NCI-H187 treated with DMSO at 0.1 percent for 48 hours (cell line): Measurements from ENCODE around the gene PLLP.

Experiments used
- DNase-seq: peaks from one replicate; lab custom pipeline; 2025; lab: John Stamatoyannopoulos, UW

PLLP gene

DNA sequence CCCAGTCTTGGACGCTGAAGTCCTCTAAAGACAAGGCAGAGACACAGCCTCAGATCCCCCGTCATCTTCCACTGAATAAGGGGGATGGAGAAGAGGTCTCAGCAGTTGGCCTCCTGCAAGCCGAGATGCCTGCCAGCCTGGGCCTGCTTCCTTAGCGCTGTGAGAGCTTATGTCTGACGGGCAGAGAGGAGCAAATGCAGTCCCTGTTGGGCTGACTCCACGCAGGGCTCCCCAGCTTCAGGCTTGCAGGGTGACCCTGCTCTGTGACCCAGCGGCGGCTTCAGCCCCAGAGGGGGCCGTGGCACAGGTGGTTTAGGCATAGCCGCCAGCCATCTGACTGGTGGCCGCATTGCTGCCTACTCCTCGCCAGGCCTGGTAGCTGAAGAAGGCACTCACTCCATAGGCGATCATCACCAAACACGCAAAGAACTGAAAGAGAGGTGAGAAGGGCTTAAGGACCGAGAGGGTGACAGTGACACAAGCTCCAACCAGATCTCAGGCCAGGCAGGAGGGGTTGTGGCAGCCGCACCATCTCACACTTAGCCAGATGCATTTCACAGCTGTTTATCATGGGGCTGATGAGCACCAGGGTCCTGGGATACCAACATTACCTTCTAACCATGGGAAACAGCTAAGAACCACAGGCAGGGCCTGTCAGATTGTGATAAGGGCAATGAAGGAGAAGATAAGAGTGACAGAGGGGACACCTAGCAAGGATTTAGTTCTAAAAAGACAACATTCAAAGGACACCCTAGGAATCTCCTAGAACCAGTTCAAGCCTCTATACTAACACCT, 27.7 kb downstream of the PLLP start:
- DNase-seq, result no peak

DNA sequence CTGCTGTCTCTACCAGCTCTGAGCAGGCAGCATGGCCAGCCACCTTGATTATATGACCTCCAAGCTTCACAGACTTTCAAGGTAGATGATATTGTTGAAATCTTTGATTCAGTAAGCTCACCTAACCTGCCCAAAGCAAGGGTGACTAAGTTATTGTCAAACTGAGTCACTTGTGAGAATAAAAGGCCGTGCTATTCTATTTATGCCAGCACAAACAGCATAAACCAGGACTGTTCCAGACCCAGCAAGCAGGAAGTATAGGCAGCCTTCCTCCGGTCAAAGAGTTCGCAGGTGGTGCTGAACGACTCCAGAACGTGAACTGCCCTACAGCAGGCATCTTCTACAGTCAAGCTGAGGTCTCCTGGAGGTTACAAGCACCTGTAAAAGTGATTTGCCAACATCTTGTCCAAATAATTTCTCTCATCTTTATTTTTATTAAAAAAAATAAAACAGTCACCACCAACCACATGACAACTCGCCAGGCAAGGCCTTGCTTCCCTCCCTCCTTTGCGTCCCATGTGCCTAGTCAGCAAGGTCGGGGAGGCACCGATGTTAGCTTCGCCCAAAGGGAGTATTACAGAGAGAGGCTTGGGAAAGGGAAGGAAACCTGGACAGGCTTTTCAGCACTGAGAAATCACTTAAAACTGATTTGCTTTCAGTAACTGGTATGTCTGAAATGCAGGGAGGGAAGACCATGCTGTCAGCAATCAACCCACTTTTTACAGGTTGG, 28.6 kb downstream of the PLLP start:
- DNase-seq, result no peak

DNA sequence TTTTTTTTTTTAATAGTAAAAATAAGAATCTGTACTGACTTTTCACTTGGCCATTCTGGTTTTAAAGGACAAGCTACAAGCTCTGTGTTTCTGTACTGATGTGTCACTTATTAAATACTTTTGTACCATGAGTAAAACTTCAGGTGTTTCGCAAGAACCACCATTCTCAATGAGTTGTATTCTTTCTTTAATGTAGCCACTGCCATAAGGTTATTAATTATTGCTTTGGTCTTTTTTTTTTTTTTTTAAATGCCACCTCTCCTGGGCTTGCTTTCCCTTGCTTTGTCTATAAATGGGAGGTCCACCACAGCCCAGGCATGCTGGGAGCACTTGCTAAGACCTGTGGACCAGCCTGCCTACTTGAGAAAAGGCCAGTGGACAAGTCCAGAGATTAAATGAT, 31.0 kb downstream of the PLLP start:
- DNase-seq, result no peak

DNA sequence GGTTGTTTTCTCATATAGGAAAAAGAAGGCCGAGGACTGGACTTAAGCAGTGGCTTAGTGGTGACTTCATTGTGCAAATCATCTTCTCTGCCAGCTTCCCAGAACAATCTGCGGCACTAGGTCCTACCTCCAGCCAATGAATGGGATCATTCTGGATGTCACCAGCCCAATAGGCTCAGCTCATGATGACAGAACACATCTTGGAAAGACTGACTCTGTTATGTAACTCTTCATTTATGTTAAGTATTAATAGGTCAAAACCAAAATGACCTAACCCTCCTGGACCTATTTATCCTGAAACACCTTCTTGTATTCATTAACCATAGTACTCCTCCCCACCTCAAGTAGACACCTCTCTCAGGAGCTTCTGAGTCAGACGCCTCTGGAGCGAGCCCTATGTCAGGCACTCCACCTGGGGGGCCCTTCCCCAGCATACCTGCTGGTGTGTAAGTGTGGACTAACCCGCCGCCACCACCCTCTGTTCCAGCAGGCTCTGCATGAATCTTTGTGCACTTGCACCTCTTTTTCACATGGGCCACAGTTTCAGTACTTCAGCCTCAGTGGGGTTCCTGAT, 32.2 kb downstream of the PLLP start:
- no peak for DNase-seq

DNA sequence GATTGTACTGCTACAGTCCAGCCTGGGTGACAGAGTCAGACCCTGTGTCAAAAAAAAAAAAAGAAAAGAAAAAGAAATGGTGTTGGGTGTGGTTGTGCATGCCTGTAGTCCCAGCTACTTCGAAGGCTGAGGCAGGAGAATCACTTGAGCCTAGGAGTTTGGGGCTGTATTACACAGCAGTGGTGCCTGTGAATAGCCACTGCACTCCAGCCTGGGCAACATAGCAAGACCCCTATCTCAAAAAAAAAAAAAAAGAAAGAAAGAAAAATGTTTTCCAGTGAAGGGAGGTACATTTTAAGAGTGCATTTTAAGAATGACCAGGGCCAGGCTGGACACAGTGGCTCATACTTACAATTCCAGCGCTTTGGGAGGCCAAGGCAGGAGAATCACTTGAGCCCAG, 33.1 kb downstream of the PLLP start:
- DNase-seq, result no peak

DNA sequence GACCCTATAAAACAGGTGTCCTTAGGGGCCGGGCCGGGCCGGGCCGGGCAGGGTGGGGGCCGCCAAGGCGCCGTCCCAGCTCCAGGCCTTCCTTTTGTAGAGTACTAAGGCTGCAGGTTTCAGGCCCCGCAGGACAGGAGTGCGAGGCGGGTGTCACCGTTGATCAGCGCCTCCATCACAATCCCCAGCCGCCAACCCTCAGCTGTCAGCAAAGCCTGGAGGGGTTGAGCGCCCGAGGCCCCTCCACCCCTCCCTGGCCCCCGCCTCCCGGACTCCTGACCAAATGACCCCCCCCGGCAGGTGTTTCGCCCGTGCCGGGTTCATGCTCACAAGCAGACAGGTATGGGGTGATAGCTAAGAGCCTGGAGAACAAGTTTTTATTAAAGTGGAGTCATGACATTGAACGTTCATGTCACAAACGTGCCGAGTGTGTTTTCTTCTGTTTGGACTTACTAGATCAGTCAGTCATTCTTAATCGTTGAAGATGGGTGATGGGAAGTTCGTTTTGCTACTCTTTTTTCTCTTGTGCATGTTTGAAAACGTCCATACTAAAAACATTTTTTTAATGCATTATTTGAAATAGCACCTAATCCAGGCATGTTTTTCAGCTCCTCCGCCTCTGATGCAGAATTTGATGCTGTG, 38.9 kb downstream of the PLLP start:
- no peak for DNase-seq

DNA sequence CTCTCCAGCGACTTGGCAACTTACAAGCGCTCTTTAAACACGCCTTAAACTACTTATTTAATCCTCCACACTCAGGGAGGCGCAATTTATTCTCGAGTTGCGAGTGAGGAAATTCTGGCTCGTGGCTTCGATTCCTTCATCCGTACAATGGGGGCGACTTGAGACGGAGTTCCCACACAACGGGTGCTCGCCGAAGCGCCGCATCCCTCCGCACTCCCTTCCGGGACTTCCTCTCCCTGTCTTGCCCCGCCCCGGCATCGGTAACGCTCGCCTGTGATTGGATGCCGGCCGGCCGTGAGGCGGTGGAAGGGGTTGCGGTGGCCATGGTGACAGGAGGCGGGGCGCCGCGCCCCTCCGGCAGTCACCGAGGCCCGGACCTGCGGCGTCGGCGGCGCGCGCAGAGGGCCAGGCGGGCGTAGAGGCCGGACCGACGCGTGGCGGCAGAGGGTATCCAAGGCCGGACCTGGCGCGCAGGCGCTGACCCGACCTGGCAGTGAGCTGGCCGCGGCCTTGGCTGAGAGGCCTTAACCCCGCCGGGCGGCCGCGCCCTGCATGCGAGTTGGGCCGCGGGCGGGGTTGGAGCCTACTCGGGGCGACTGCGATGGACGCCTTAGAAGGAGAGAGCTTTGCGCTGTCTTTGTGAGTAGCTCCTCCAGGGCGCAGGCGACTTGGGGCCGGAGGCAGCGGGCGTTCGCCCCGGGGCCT, 39.6 kb downstream of the PLLP start, which contains the start of gene ARL2BP:
ARL2BP (plus strand) TSS at position 493 of the 705 bp plus-strand sequence; CDS start at position 602, 109 bp downstream.
- DNase-seq, result peak; percentile 48

DNA sequence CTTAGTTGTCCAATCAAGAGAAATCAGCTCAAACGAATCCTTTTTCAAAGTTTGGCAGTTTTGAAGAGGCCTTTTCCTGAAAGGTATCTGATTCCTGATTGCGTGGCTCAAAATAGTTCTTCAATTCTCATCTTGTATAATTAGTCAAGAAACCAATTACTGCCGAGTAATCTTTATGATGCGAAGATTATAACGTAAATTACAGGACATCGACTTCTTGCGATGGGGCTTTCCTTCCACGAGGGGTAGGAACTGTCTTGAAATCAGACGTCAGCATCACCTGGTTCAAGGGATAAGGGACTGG, 40.1 kb downstream of the PLLP start:
- no peak for DNase-seq

DNA sequence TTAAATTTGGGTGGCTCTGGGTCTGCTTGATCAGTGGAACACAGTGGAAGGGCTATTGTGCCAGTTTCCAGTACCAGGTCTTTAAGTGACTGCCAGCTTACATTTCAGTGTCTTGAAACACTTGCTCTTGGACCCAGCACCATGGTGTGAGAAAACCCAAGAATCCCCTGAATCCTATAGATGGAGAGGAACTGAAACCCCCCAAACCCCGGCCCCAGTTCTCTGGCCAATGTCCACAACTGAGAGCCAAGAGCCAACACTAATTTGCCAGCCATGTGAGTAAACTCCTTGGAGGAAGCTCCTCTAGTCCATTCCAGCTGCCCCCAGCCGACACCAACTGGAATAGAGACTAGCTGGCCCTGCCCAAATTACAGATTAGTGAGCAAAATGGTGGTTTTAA, 41.8 kb downstream of the PLLP start:
- DNase-seq, result no peak

DNA sequence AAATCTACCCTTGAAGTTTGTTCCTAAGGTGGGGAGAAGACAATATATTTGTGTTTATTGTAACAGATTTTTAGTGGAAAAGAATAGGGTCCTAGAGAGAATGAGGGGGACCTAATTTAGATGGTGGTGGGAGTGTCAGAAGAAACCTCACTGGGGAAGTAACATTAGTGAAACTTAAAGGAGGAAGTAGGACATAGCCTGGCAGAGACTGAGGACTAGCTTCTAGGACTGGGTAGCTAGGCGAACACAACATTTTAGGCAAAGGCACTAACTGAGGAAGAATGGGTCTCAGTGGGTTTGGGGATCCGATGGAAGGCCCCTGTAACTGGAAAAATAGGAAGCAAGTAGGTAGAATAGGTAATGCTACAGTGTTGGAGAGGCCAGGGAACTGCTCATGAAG, 43.6 kb downstream of the PLLP start:
- DNase-seq, result no peak

DNA sequence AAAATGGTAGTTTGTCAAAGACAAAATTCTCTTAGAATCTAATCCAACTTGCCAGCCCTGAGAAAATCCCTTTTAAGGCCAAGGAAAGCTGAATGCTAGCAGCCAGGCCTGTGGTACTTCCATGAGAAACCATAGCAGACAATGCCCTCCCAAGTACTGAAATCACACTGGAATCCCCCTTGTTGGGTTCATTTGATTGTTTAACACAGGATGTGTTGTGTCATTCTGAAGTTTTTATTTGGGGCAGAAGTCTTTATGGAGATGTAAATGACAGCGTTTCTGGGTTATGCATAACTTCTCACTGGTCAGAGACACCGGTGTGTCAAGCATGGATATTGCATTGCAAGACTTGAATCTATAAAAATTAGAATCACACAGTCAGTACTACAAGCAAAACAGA, 45.4 kb downstream of the PLLP start:
- DNase-seq, result no peak

DNA sequence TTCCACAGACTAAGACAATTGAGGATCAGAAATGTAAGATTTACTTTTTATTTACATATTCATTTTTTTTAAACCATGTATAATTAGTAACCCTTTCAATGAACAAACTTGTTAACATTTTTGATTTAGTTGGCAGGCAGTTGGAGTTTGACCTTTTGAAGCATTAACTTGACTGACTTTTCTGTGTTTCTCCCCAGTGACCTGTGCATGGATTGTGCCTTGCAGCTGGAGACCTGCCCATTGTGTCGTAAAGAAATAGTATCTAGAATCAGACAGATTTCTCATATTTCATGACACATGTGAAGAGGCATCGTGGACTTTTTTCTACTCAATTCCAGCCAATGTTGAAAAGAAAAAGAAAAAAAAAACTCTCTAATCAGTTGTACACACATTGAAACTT, 45.8 kb downstream of the PLLP start:
- DNase-seq, result no peak

DNA sequence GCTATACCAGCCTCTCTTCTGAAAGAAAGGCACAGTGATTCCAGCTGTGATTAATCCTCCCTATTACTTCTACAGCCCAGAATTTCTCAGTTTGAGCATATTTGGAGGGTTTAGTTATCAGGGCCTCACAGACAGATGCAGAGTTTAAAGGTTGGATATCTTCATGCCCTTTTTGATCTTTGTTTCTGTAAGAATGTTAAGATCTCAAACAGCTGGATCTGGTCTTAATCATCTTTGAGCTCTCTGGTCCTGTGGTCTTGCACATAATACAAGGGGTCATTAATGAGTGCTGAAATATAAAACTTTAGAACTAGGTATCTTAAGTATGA, 48.5 kb downstream of the PLLP start:
- DNase-seq, result no peak

DNA sequence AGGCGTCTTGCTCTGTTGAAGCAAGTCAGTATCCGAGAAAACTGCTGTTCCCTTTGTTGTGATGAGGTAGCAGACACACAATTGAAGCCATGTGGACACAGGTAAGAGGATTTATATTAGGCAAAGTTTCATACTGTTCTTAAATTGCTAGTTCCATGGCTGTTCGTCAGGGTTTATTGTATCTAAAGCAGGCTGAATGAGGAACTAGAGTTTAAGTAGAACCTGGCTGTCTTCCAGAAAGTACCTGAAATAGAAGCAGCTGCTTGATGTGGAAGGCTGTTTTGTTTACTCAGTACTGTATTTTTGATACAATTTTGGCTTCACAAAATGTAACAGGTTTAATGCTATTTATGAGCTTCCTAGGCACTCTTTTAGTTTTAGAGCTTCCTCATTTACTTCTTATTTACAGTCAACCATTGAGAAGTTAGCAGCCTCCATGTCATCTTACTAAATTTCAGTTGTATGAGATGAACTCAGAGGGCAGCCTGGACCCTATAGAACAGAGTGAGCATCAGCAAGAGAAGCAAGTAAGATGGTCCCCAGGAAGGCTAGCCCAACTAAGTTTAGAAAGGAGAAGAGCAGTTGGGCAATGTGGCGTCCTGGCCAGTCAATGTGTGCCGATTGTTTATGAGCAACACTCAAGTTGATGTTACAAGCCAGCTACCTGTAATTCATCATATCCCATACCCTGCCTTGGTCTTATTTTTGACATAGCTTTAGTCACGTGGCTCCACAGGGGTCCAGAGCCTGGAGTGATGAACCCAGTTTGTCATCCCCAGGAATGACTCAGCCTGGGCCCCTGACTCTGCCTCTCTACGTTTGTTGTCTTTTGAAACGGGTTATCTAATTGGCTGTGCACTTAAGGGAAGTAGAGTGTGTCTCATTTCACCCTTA, 49.1 kb downstream of the PLLP start:
- DNase-seq, result peak; percentile 65

DNA sequence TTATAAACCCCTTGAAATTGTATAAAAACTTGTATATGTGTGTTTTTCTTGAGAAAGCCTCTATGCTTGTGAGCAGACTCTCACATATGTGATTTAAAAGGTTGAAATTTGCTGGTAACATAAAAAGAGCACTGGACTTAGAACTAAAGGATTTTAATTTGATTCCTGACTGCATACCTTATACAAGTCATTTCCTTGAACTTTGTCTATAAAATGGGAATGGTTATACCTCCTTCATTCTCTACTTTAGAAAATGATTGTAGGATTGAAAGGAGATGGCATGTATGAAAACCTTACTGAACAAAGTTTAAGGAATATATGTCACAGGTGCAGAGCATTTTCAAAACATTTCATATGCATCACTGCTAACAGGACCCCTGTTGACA, 49.8 kb downstream of the PLLP start:
- DNase-seq, result no peak

DNA sequence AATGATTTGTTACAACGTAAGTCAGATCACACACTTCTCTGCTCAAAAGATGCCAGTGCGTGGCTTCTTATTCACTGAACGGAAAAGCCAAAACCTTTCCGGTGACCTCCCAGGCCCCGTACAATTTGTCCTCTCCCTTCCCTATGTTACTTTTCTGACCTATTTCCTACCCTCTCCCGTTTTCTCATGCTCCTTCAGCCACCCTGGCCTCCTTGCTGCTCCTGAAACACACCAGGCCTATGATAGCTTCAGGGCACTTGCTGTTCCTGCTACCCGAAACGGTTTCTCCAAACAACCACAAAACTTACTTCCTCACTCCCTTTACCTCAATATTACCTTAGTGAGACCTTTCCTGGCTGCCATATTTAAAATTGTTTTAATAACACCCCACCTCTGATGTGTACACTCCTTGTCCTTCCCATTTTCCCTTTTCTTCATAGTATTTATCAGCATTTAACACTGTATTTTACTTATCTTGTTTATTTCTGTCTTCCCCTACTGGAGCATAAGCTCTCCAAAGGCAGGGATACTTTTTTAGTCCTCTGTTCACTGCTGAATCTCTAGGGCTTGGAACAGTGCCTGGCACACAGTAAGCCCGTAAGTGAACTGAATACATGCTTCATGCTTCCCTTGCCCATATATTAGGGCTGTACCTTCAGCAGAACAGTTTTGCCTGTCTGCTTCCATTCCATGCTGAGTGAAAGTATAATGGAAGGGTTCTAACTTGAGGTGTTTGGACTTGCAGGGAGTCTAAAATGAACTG, 50.3 kb downstream of the PLLP start:
- no peak for DNase-seq

DNA sequence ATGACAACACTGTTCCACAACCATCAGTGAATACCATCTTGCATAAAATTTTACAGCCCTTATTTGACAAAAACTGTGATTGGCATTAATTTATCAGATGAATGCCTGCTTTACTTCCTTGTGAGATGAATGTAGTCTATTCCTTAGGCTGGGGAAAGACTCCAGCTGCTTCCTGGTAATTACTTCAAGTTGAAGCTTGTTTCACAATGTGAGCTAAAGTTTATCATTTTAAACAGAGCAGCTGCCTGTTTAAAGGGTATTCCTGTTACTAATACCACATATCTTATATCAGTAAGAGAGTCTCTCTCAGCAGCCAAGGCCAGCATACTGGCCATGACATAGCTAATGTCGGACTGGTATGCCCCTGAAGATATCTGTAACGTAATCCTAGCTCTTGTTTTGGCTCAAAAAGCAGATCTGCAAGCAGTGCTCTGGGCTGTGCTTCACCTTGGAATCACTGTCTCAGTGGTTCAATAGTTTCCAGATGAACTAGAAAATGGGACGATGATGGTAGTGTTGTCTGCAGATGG, 52.6 kb downstream of the PLLP start:
- no peak for DNase-seq

DNA sequence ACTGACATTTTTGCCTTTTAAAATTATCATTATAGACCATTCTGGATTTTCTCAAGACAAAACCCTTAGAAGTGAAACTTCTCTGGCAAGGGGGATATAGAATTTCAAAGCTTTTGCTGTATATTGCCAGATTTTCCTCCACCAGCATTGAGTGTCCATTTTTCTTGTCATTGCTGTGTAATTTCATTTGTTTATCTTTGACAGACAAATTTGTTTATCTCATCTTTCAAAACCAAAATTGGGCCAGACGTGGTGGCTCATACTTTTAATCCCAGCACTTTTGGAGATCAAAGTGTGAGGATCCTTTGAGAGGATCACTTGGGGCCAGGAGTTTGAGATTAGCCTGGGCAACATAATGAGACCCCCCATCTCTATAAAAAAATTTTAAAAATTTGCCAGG, 55.4 kb downstream of the PLLP start:
- no peak for DNase-seq

DNA sequence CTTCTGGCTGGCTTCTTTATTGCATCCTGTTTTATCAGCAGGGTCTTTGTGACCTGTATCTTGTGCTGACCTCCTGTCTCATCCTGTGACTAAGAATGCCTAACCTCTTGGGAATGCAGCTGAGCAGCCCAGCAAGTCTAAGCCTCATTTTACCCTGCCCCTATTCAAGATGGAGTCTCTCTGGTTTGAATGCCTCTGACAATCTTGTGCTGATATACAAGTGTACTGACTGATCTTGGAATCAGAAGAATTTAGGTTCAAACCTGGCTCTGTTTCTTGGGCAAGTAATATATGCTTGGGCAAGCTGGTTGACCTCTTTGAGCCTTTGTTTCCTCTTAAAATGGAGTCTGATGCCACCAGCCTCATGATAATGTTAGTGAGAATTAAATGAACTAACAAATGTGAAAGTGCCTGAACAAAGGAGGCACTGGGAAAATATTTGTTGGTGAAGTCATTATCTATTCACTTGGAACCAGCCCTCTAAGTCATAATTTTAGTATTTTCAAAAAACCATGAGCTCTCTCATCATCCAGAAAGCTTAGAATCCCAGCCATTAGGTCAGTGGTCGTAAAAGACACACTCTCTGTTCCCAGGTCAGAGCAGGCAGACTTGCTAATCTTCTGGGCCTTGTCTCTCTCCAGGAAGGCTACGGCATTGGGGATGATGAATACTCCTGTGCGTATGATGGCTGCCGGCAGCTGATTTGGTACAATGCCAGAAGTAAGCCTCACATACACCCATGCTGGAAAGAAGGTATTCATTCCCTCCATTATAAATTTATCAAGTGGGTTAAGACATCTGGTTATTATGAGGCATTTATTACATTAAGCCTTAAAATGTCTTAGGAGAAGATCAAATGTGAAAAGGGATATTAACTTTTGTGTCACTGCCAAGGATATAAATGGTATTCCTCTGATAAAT, 57.5 kb downstream of the PLLP start:
- DNase-seq, result no peak
